ENCODE measurements around the gene NR2C2.
A peak's percentile ranks its signal among the peaks of the same experiment; 100 is the strongest.

NR2C2 gene

DNA sequence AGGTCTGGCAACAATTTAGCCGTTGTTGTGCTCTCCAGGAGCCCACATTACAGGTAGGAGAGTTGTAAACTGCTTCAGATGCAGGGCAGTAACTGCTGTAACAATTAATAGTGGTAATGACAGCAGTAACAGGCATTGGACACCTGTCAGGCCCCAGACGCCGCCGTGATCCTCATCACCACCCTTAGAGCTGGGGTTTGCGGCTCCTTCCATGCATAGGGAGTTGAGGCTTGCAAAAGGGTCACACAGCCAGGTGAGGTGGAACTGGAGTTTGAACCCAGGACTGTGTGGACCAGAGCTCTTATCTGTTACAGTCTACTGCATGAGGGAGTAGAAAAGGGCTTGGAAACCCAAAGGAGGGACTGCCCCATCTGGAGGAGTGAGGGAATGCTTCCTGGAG is 26.8 kb upstream of the NR2C2 start:
- TF ChIP-seq ZNF8 (CRISPR knock-in tag; IDR thresholded peaks at IDR 0.05) (no peak), ZFP3 (CRISPR knock-in tag; IDR thresholded peaks at IDR 0.05) (no peak), ZNF565 (CRISPR knock-in tag; conservative IDR thresholded peaks at IDR 0.05; ENCODE audit: low read depth) (no peak)
- no peak for ATAC-seq

GRCh38 chr3:14921034-14921616 is 26.3 kb upstream of the NR2C2 start:
- ATAC-seq, result peak; percentile 90
- TF ChIP-seq ZFP3 (CRISPR knock-in tag; IDR thresholded peaks at IDR 0.05), result no peak
- TF ChIP-seq ZNF565 (CRISPR knock-in tag; conservative IDR thresholded peaks at IDR 0.05; ENCODE audit: low read depth), result no peak
- no peak for TF ChIP-seq PPARA (CRISPR knock-in tag; IDR thresholded peaks at IDR 0.05; ENCODE audit: borderline replicate concordance)
- no peak for TF ChIP-seq POU6F1 (CRISPR knock-in tag; IDR thresholded peaks at IDR 0.05; ENCODE audit: borderline replicate concordance, low read depth)
- no peak for TF ChIP-seq ZNF70 (CRISPR knock-in tag; IDR thresholded peaks at IDR 0.05)
- TF ChIP-seq ARNTL (CRISPR knock-in tag; IDR thresholded peaks at IDR 0.05; ENCODE audit: borderline replicate concordance, low read depth), result no peak

- no peak for ATAC-seq
- TF ChIP-seq GLIS3 (CRISPR knock-in tag; IDR thresholded peaks at IDR 0.05) (no peak), ARNTL (CRISPR knock-in tag; IDR thresholded peaks at IDR 0.05; ENCODE audit: borderline replicate concordance, low read depth) (no peak), ZFP3 (CRISPR knock-in tag; IDR thresholded peaks at IDR 0.05) (no peak), RARB (CRISPR knock-in tag; IDR thresholded peaks at IDR 0.05) (no peak), ISL1 (CRISPR knock-in tag; IDR thresholded peaks at IDR 0.05) (no peak), ESRRG (CRISPR knock-in tag; IDR thresholded peaks at IDR 0.05) (no peak), TCF4 (CRISPR knock-in tag; IDR thresholded peaks at IDR 0.05; ENCODE audit: borderline replicate concordance) (no peak), PATZ1 (CRISPR knock-in tag; IDR thresholded peaks at IDR 0.05; ENCODE audit: borderline replicate concordance) (no peak), SNAI2 (CRISPR knock-in tag; IDR thresholded peaks at IDR 0.05) (no peak), PPARA (CRISPR knock-in tag; IDR thresholded peaks at IDR 0.05; ENCODE audit: borderline replicate concordance) (no peak), ZC3H10 (CRISPR knock-in tag; IDR thresholded peaks at IDR 0.05) (no peak), OSR1 (CRISPR knock-in tag; IDR thresholded peaks at IDR 0.05) (no peak), CSDC2 (CRISPR knock-in tag; IDR thresholded peaks at IDR 0.05) (no peak), ZNF8 (CRISPR knock-in tag; IDR thresholded peaks at IDR 0.05) (no peak), POU6F1 (CRISPR knock-in tag; IDR thresholded peaks at IDR 0.05; ENCODE audit: borderline replicate concordance, low read depth) (no peak), ZNF565 (CRISPR knock-in tag; conservative IDR thresholded peaks at IDR 0.05; ENCODE audit: low read depth) (no peak), TOX (CRISPR knock-in tag; IDR thresholded peaks at IDR 0.05; ENCODE audit: borderline replicate concordance) (no peak)
- TF ChIP-seq, protein P1, sequence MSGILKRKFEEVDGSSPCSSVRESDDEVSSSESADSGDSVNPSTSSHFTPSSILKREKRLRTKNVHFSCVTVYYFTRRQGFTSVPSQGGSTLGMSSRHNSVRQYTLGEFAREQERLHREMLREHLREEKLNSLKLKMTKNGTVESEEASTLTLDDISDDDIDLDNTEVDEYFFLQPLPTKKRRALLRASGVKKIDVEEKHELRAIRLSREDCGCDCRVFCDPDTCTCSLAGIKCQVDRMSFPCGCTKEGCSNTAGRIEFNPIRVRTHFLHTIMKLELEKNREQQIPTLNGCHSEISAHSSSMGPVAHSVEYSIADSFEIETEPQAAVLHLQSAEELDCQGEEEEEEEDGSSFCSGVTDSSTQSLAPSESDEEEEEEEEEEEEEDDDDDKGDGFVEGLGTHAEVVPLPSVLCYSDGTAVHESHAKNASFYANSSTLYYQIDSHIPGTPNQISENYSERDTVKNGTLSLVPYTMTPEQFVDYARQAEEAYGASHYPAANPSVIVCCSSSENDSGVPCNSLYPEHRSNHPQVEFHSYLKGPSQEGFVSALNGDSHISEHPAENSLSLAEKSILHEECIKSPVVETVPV (CRISPR knock-in tag; IDR thresholded peaks at IDR 0.05), result no peak
- TF ChIP-seq, protein P2, sequence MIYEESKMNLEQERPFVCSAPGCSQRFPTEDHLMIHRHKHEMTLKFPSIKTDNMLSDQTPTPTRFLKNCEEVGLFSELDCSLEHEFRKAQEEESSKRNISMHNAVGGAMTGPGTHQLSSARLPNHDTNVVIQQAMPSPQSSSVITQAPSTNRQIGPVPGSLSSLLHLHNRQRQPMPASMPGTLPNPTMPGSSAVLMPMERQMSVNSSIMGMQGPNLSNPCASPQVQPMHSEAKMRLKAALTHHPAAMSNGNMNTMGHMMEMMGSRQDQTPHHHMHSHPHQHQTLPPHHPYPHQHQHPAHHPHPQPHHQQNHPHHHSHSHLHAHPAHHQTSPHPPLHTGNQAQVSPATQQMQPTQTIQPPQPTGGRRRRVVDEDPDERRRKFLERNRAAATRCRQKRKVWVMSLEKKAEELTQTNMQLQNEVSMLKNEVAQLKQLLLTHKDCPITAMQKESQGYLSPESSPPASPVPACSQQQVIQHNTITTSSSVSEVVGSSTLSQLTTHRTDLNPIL (CRISPR knock-in tag; IDR thresholded peaks at IDR 0.05; ENCODE audit: low read depth), result no peak
- TF ChIP-seq, protein P3, sequence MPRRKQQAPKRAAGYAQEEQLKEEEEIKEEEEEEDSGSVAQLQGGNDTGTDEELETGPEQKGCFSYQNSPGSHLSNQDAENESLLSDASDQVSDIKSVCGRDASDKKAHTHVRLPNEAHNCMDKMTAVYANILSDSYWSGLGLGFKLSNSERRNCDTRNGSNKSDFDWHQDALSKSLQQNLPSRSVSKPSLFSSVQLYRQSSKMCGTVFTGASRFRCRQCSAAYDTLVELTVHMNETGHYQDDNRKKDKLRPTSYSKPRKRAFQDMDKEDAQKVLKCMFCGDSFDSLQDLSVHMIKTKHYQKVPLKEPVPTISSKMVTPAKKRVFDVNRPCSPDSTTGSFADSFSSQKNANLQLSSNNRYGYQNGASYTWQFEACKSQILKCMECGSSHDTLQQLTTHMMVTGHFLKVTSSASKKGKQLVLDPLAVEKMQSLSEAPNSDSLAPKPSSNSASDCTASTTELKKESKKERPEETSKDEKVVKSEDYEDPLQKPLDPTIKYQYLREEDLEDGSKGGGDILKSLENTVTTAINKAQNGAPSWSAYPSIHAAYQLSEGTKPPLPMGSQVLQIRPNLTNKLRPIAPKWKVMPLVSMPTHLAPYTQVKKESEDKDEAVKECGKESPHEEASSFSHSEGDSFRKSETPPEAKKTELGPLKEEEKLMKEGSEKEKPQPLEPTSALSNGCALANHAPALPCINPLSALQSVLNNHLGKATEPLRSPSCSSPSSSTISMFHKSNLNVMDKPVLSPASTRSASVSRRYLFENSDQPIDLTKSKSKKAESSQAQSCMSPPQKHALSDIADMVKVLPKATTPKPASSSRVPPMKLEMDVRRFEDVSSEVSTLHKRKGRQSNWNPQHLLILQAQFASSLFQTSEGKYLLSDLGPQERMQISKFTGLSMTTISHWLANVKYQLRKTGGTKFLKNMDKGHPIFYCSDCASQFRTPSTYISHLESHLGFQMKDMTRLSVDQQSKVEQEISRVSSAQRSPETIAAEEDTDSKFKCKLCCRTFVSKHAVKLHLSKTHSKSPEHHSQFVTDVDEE (CRISPR knock-in tag; IDR thresholded peaks at IDR 0.05), result no peak
Measured at GRCh38 chr3:14921811-14922705, 25.3 kb upstream of the NR2C2 start.
